ENCODE measurements around the gene ZNF850. TPM values are rescaled to one million over a fixed set of nuclear protein-coding genes. Genes with fewer than 3 reads are reported as not detected.

The ZNF850 gene
- 1 to 10 TPM; 1.5 to 3.4 (median 2.3) TPM for total RNA-seq

- no peak for TF ChIP-seq CTCF (IDR thresholded peaks at IDR 0.05; ENCODE audit: low read depth)
Observed at GRCh38 chr19:36772311-36773222, at the start of gene ZNF850. TSS of gene ZNF850 (minus strand) at chr19:36772807. CDS start at chr19:36762606, 10,201 bp downstream.

GRCh38 chr19:36821758-36822157, 49.2 kb upstream of the ZNF850 start:
- no peak for TF ChIP-seq CTCF (IDR thresholded peaks at IDR 0.05; ENCODE audit: low read depth)

- TF ChIP-seq CTCF (IDR thresholded peaks at IDR 0.05; ENCODE audit: low read depth) = no peak
Observed at GRCh38 chr19:36819130-36819630, 46.6 kb upstream of the ZNF850 start.

GRCh38 chr19:36807029-36807428, 34.4 kb upstream of the ZNF850 start:
- no peak for TF ChIP-seq CTCF (IDR thresholded peaks at IDR 0.05; ENCODE audit: low read depth)

GRCh38 chr19:36805364-36805763, 32.8 kb upstream of the ZNF850 start:
- no peak for TF ChIP-seq CTCF (IDR thresholded peaks at IDR 0.05; ENCODE audit: low read depth)

GRCh38 chr19:36797786-36798108, 25.1 kb upstream of the ZNF850 start:
- TF ChIP-seq CTCF (IDR thresholded peaks at IDR 0.05; ENCODE audit: low read depth) = no peak

- no peak for TF ChIP-seq CTCF (IDR thresholded peaks at IDR 0.05; ENCODE audit: low read depth)
Observed at GRCh38 chr19:36796714-36796992, 24.0 kb upstream of the ZNF850 start.

All from subcutaneous adipose tissue (tissue), 4 donors.